ENCODE measurements around the gene MEI4.
"Not testable (repeated sequence)": the region's sequence is repeated elsewhere in the genome, so short reads cannot be mapped to it uniquely, and the experiment has no call there.

The MEI4 gene

GRCh38 chr6:77686931-77687330 is 34.1 kb downstream of the MEI4 start:
- DNase-seq: no peak

- no peak for DNase-seq
Measured at GRCh38 chr6:77688649-77689048, 35.8 kb downstream of the MEI4 start.

GRCh38 chr6:77700095-77700494 is 47.3 kb downstream of the MEI4 start:
- not testable (repeated sequence) for DNase-seq

GRCh38 chr6:77707603-77708002 is 54.8 kb downstream of the MEI4 start:
- no peak for DNase-seq

GRCh38 chr6:77715588-77715987 is 62.7 kb downstream of the MEI4 start:
- no peak for DNase-seq

GRCh38 chr6:77716311-77716710 is 63.5 kb downstream of the MEI4 start:
- DNase-seq: no peak

GRCh38 chr6:77736010-77736409 is 83.2 kb downstream of the MEI4 start:
- not testable (repeated sequence) for DNase-seq

- no peak for DNase-seq
Measured at GRCh38 chr6:77740380-77740779, 87.5 kb downstream of the MEI4 start.

- DNase-seq: not testable (repeated sequence)
Measured at GRCh38 chr6:77752156-77752555, 99.3 kb downstream of the MEI4 start.

- DNase-seq: no peak
Measured at GRCh38 chr6:77762386-77762785, 109.5 kb downstream of the MEI4 start.

- no peak for DNase-seq
Measured at GRCh38 chr6:77763124-77763523, 110.3 kb downstream of the MEI4 start.

- DNase-seq: no peak
Measured at GRCh38 chr6:77764364-77764763, 111.5 kb downstream of the MEI4 start.

GRCh38 chr6:77773157-77773822 is 120.5 kb downstream of the MEI4 start:
- DNase-seq: no peak

GRCh38 chr6:77774457-77774856 is 121.6 kb downstream of the MEI4 start:
- no peak for DNase-seq

- no peak for DNase-seq
Measured at GRCh38 chr6:77776441-77776840, 123.6 kb downstream of the MEI4 start.

GRCh38 chr6:77778527-77778926 is 125.7 kb downstream of the MEI4 start:
- no peak for DNase-seq

GRCh38 chr6:77786935-77787629 is 134.2 kb downstream of the MEI4 start:
- DNase-seq: no peak

- no peak for DNase-seq
Measured at GRCh38 chr6:77796824-77797809, 144.3 kb downstream of the MEI4 start.

GRCh38 chr6:77812304-77812703 is 159.5 kb downstream of the MEI4 start:
- DNase-seq: no peak

- no peak for DNase-seq
Measured at GRCh38 chr6:77813090-77813489, 160.3 kb downstream of the MEI4 start.

- no peak for DNase-seq
Measured at GRCh38 chr6:77814119-77814518, 161.3 kb downstream of the MEI4 start.

- DNase-seq: no peak
Measured at GRCh38 chr6:77815531-77815930, 162.7 kb downstream of the MEI4 start.

- no peak for DNase-seq
Measured at GRCh38 chr6:77816766-77817270, 164.0 kb downstream of the MEI4 start.
